Measurements from ENCODE around the gene PNISR.

Gene PNISR

DNA sequence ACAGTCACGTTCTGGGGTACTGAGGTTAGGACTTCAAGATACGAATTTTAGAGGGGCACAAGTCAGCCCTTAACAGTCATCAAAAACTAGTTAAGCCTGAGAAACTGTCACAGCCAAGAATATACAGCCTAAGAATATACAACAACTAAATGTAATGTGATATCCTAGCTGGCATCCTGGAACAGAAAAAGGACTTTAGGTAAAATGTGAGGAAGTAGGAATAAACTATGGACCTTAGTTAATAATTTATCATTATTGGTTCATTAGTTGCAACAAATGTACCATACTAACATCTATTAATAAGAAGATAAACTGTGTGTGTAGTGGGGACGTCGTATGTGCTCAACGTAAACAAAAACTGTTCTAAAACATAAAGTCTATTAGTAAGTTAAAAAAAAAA lies 1.1 kb downstream of the PNISR start:
- Histone ChIP-seq H3K27ac (peak overlapping the region; percentile 90; the same call in 1 of the 2 replicates), H3K4me2 (peak overlapping the region; percentile 88), H2AFZ (ENCODE audit: low read depth) (no peak overlapping the region), H3K9ac (peak overlapping the region; percentile 80; the same call in 1 of the 2 replicates), H4K20me1 (ENCODE audit: insufficient read depth) (peaks cover 4% of the 10 kb centered on the region; the same call in 1 of the 2 replicates), H3K79me2 (ENCODE audit: insufficient read depth, low read depth) (peaks cover 55% of the 10 kb centered on the region), H3K36me3 (ENCODE audit: insufficient read depth) (no peaks in the 10 kb centered on the region), H3K27me3 (ENCODE audit: insufficient read depth, low read depth) (no peaks in the 10 kb centered on the region), H3K4me1 (ENCODE audit: low read depth, poor library complexity, severe bottlenecking) (peaks cover 26% of the 10 kb centered on the region), H3K4me3 (IDR thresholded peaks at IDR 0.05; ENCODE audit: insufficient read depth, low read depth, low read length) (no peak overlapping the region)
- no peak for TF ChIP-seq CTCF (conservative IDR thresholded peaks at IDR 0.05; ENCODE audit: low read depth, low read length)

DNA sequence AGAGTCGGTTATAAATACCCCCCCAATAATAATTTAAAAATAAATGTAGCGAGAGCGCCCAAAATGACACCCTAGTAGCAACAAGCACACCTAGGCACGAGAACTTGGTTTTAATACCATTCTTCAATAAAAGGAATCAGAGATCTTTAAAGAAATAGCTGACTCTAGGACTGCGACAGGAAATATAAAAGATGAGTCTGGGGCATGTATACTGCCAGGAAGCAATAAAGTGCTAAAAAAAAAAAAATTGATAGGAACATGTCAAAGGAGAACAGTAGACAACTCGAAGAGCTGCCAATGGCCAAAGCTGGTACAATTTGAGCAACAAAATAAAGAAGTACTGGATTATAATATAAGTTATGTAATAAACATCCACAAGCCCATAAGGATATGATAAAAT lies 2.2 kb downstream of the PNISR start:
- TF ChIP-seq CTCF (conservative IDR thresholded peaks at IDR 0.05; ENCODE audit: low read depth, low read length), result no peak
- Histone ChIP-seq H3K27ac (no peak overlapping the region), H3K4me3 (IDR thresholded peaks at IDR 0.05; ENCODE audit: insufficient read depth, low read depth, low read length) (no peak overlapping the region), H3K9ac (no peak overlapping the region), H3K36me3 (ENCODE audit: insufficient read depth) (no peaks in the 10 kb centered on the region), H2AFZ (ENCODE audit: low read depth) (no peak overlapping the region), H3K4me1 (ENCODE audit: low read depth, poor library complexity, severe bottlenecking) (peaks cover 26% of the 10 kb centered on the region), H3K79me2 (ENCODE audit: insufficient read depth, low read depth) (peaks cover 63% of the 10 kb centered on the region), H3K4me2 (no peak overlapping the region), H4K20me1 (ENCODE audit: insufficient read depth) (peaks cover 4% of the 10 kb centered on the region; the same call in 1 of the 2 replicates), H3K27me3 (ENCODE audit: insufficient read depth, low read depth) (no peaks in the 10 kb centered on the region)

- Histone ChIP-seq H4K20me1 (ENCODE audit: insufficient read depth) (0 out of 2 replicates have a peak, but pooled peaks cover 6% of the 10 kb centered on the region), H3K27me3 (ENCODE audit: insufficient read depth, low read depth) (no peaks in the 10 kb centered on the region), H3K79me2 (ENCODE audit: insufficient read depth, low read depth) (peaks cover 69% of the 10 kb centered on the region), H3K4me1 (ENCODE audit: low read depth, poor library complexity, severe bottlenecking) (no peaks in the 10 kb centered on the region), H3K27ac (no peak overlapping the region), H3K4me2 (no peak overlapping the region), H2AFZ (ENCODE audit: low read depth) (no peak overlapping the region), H3K9ac (no peak overlapping the region), H3K36me3 (ENCODE audit: insufficient read depth) (no peaks in the 10 kb centered on the region), H3K4me3 (IDR thresholded peaks at IDR 0.05; ENCODE audit: insufficient read depth, low read depth, low read length) (no peak overlapping the region)
- no peak for TF ChIP-seq CTCF (conservative IDR thresholded peaks at IDR 0.05; ENCODE audit: low read depth, low read length)
These were observed 8.0 kb downstream of the PNISR start for GRCh38 chr6:99416892-99417767.

- Histone ChIP-seq H3K4me3 (IDR thresholded peaks at IDR 0.05; ENCODE audit: insufficient read depth, low read depth, low read length) (no peak overlapping the region), H3K4me2 (no peak overlapping the region), H4K20me1 (ENCODE audit: insufficient read depth) (0 out of 2 replicates have a peak, but pooled peaks cover 6% of the 10 kb centered on the region), H3K4me1 (ENCODE audit: low read depth, poor library complexity, severe bottlenecking) (no peaks in the 10 kb centered on the region), H3K27ac (no peak overlapping the region), H3K27me3 (ENCODE audit: insufficient read depth, low read depth) (no peaks in the 10 kb centered on the region), H3K79me2 (ENCODE audit: insufficient read depth, low read depth) (peaks cover 60% of the 10 kb centered on the region), H2AFZ (ENCODE audit: low read depth) (no peak overlapping the region), H3K9ac (no peak overlapping the region), H3K36me3 (ENCODE audit: insufficient read depth) (no peaks in the 10 kb centered on the region)
- no peak for TF ChIP-seq CTCF (conservative IDR thresholded peaks at IDR 0.05; ENCODE audit: low read depth, low read length)
These were observed 8.9 kb downstream of the PNISR start for GRCh38 chr6:99416226-99416625.
